CD4-positive, alpha-beta T cell (primary cell): ENCODE data around the gene NOP10. TPM values are rescaled to one million over a fixed set of nuclear protein-coding genes. Genes with fewer than 3 reads are reported as not detected.
"Not testable (repeated sequence)": the region's sequence is repeated elsewhere in the genome, so short reads cannot be mapped to it uniquely, and the experiment has no call there.

ENCODE experiments used
- ATAC-seq: fragments of 200-7000 bp; cut with Tn5 transposase; one replicate; pipeline ENCODE4 v1.10.0; 2022; ENCODE audit warnings: mild to moderate bottlenecking; ENCODE audit not compliant: poor library complexity
- CTCF ChIA-PET: fragments of 350-600 bp; sonication (Branson Sonifier 250); formaldehyde crosslinking; loops from one replicate; lab custom pipeline; 2021; ENCODE audit warnings: antibody characterized with exemption, inconsistent platforms; lab: Charles Lee
- POLR2A ChIA-PET: fragments of 350-600 bp; sonication (Branson Sonifier 250); formaldehyde crosslinking; loops from one replicate; lab custom pipeline; 2021; ENCODE audit warnings: antibody characterized with exemption, inconsistent platforms; lab: Charles Lee
- DNase-seq, 14 experiments: peaks; one replicate each; pipeline ENCODE4 v3.0.0-alpha.2; 2013 to 2020; ENCODE audit warnings: mixed read lengths in 2 of 14
- H3K27ac ChIP-seq, 2 donors: one replicate each; pipeline versions ENCODE4 v1.5.1 to v1.7.0; 2013; ENCODE audit warnings: low read length in 2 of 2, low read depth in 1 of 2, mild to moderate bottlenecking in 1 of 2
- H3K27me3 ChIP-seq, 2 experiments: 1 replicate in 1 of 2; 2 replicates in 1 of 2; pipeline versions ENCODE4 v1.6.1 to v1.7.0; 2013; ENCODE audit warnings: low read length in 2 of 2, control low read depth in 1 of 2, mild to moderate bottlenecking in 1 of 2, moderate library complexity in 1 of 2; ENCODE audit not compliant: insufficient read depth in 2 of 2, control insufficient read depth in 1 of 2
- H3K36me3 ChIP-seq: one replicate; pipeline ENCODE4 v1.6.1; 2013; ENCODE audit warnings: low read length, control low read depth; ENCODE audit not compliant: insufficient read depth
- H3K4me1 ChIP-seq: one replicate; pipeline ENCODE4 v1.6.1; 2013; ENCODE audit warnings: low read length, control low read depth; ENCODE audit not compliant: insufficient read depth
- H3K4me3 ChIP-seq: one replicate; pipeline ENCODE4 v1.5.1; 2013; ENCODE audit warnings: mild to moderate bottlenecking, low read length, moderate library complexity
- H3K9me3 ChIP-seq, 2 experiments: 1 replicate in 1 of 2; 2 replicates in 1 of 2; pipeline versions ENCODE4 v1.6.1 to v1.7.0; 2013; ENCODE audit warnings: low read length in 2 of 2, mild to moderate bottlenecking in 2 of 2, control low read depth in 1 of 2, moderate library complexity in 1 of 2; ENCODE audit not compliant: control insufficient read depth in 1 of 2, insufficient read depth in 1 of 2
- H3K27ac Mint-ChIP-seq: one replicate; pipeline ENCODE4 v1.8.0; 2020; ENCODE audit warnings: mixed read lengths
- H3K27me3 Mint-ChIP-seq: one replicate; pipeline ENCODE4 v1.8.0; 2021; ENCODE audit warnings: mixed read lengths
- H3K36me3 Mint-ChIP-seq: one replicate; pipeline ENCODE4 v1.8.0; 2021; ENCODE audit warnings: low read depth, mixed read lengths
- H3K4me1 Mint-ChIP-seq: one replicate; pipeline ENCODE4 v1.8.0; 2021; ENCODE audit warnings: low read depth, mixed read lengths
- H3K4me3 Mint-ChIP-seq: one replicate; pipeline ENCODE4 v1.8.0; 2020; ENCODE audit warnings: mild to moderate bottlenecking, mixed read lengths
- H3K9me3 Mint-ChIP-seq: one replicate; pipeline ENCODE4 v1.8.0; 2020; ENCODE audit warnings: mixed read lengths
- CTCF ChIP-seq: fragments of 200-600 bp; IDR thresholded peaks from one replicate; pipeline ENCODE4 v1.8.0; 2022; ENCODE audit warnings: antibody characterized with exemption, mild to moderate bottlenecking
- intact Hi-C, 2 experiments: fragments of 100-400 bp; cut with DNase I in 1 of 2; cut with micrococcal nuclease in 1 of 2; formaldehyde crosslinking; loops; one replicate each; pipeline versions ENCODE4 v1.15.1 to v1.9.0; 2023 to 2025; cut with DNase I, micrococcal nuclease
- total RNA-seq, 174 experiments: library from RNA in 2 of 174; stranded (reverse) in 2 of 174; gene quantifications; one replicate each; pipeline ENCODE4 v1.2.3 and lab custom pipeline; 2021 to 2026

NOP10 gene
- total RNA-seq, 2 experiments from 2014 or later = 44.4 to 44.8 TPM

GRCh38 chr15:34353627-34354026, 10.7 kb upstream of the NOP10 start:
- Histone ChIP-seq H3K9me3 (no peaks in the 10 kb centered on the region), H3K4me1 (no peaks in the 10 kb centered on the region), H3K4me3 (no peak overlapping the region), H3K27ac (no peak overlapping the region), H3K36me3 (peaks cover 33% of the 10 kb centered on the region), H3K27me3 (no peaks in the 10 kb centered on the region)
- ChIA-PET CTCF (no interaction called here), POLR2A (interaction anchor here (1.3 kb wide), 1 partner anchor 16 kb away, joined by 3 read pairs; no protein-coding TSS in a partner anchor)
- TF ChIP-seq CTCF = no peak
- Mint-ChIP-seq H3K4me3 (no peak overlapping the region), H3K4me1 (no peaks in the 10 kb centered on the region), H3K27ac (no peak overlapping the region), H3K9me3 (no peaks in the 10 kb centered on the region), H3K36me3 (peaks cover 38% of the 10 kb centered on the region), H3K27me3 (no peaks in the 10 kb centered on the region)
- ATAC-seq (no peak), DNase-seq (no peak)
- intact Hi-C loops = no loop called here

GRCh38 chr15:34352996-34353395, 10.1 kb upstream of the NOP10 start:
- DNase-seq, H3K9me3 ChIP-seq, H3K4me3 Mint-ChIP-seq, H3K4me3 ChIP-seq, ATAC-seq, H3K27me3 Mint-ChIP-seq, H3K9me3 Mint-ChIP-seq, H3K4me1 ChIP-seq, H3K4me1 Mint-ChIP-seq, CTCF ChIA-PET, H3K27me3 ChIP-seq, intact Hi-C loops, H3K27ac Mint-ChIP-seq, H3K27ac ChIP-seq: not testable (repeated sequence)
- peaks cover 27% of the 10 kb centered on the region for H3K36me3 ChIP-seq
- POLR2A ChIA-PET = interaction anchor here (1.3 kb wide), 1 partner anchor 15 kb away, joined by 3 read pairs; no protein-coding TSS in a partner anchor
- H3K36me3 Mint-ChIP-seq = peaks cover 34% of the 10 kb centered on the region

DNA sequence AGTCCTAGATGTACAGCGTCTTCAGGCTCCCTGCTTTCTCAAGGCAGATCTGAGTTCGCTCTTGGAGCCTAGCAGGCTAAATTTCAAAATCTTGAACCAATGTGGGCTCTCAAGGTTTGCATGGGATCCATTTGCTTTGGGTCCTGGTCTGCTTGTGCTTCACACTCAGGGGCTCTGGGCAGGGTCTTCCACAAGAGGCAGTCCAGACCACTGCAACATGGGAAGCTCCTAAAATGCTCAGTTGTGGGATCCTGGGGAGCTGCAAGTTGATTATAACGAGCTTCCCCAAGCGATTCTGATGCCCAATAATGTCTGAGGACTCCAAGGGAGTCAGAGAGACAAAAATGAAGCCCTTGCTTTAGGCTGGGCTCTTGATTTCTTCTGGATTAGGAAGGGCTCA, 6.8 kb upstream of the NOP10 start:
- no peak overlapping the region for H3K4me3 Mint-ChIP-seq
- intact Hi-C loops = no loop called here
- no peak for TF ChIP-seq CTCF
- H3K4me3 ChIP-seq = no peak overlapping the region
- no peak overlapping the region for H3K27ac ChIP-seq
- H3K27me3 ChIP-seq = no peaks in the 10 kb centered on the region
- no peak overlapping the region for H3K27ac Mint-ChIP-seq
- peaks cover 3% of the 10 kb centered on the region for H3K36me3 ChIP-seq
- H3K9me3 Mint-ChIP-seq = no peaks in the 10 kb centered on the region
- no peaks in the 10 kb centered on the region for H3K4me1 Mint-ChIP-seq
- no peaks in the 10 kb centered on the region for H3K27me3 Mint-ChIP-seq
- ChIA-PET POLR2A (no interaction called here), CTCF (no interaction called here)
- H3K4me1 ChIP-seq = no peaks in the 10 kb centered on the region
- no peak for ATAC-seq
- H3K9me3 ChIP-seq = no peaks in the 10 kb centered on the region
- DNase-seq = no peak
- peaks cover 6% of the 10 kb centered on the region for H3K36me3 Mint-ChIP-seq

- DNase-seq (no peak), ATAC-seq (no peak)
- Histone ChIP-seq H3K9me3 (no peaks in the 10 kb centered on the region), H3K27ac (no peak overlapping the region), H3K27me3 (no peaks in the 10 kb centered on the region), H3K36me3 (no peaks in the 10 kb centered on the region), H3K4me3 (no peak overlapping the region), H3K4me1 (no peaks in the 10 kb centered on the region)
- Mint-ChIP-seq H3K4me1 (no peaks in the 10 kb centered on the region), H3K27ac (no peak overlapping the region), H3K9me3 (no peaks in the 10 kb centered on the region), H3K27me3 (no peaks in the 10 kb centered on the region), H3K4me3 (no peak overlapping the region), H3K36me3 (no peaks in the 10 kb centered on the region)
- intact Hi-C loops = no loop called here
- no peak for TF ChIP-seq CTCF
- ChIA-PET POLR2A (no interaction called here), CTCF (no interaction called here)
Measured at GRCh38 chr15:34348735-34349300, 5.9 kb upstream of the NOP10 start.
